CD14-positive monocyte (primary cell): ENCODE results near the gene KRAS. TPM values are rescaled to one million over a fixed set of nuclear protein-coding genes. Genes with fewer than 3 reads are reported as not detected.

Experiments used
- DNase-seq, 3 donors: peaks; one replicate each; pipeline ENCODE4 v3.0.0-alpha.2; 2011 to 2022
- H2AFZ ChIP-seq: 2 replicates; pipeline ENCODE4 v1.6.0; 2012; ENCODE audit warnings: mild to moderate bottlenecking, low read depth, low read length, inconsistent platforms; ENCODE audit not compliant: insufficient read depth, poor library complexity, severe bottlenecking
- H3K27ac ChIP-seq, 2 donors: 1 replicate in 1 of 2; 2 replicates in 1 of 2; pipeline ENCODE4 v1.5.1; 2012 to 2013; ENCODE audit warnings: low read length in 2 of 2, control low read depth in 1 of 2, inconsistent platforms in 1 of 2, low read depth in 1 of 2, mild to moderate bottlenecking in 1 of 2
- H3K27me3 ChIP-seq, 2 donors: one replicate each; pipeline versions ENCODE4 v1.6.0 to v1.6.1; 2011 to 2013; ENCODE audit warnings: low read length in 2 of 2; ENCODE audit not compliant: control insufficient read depth in 2 of 2, insufficient read depth in 2 of 2
- H3K36me3 ChIP-seq, 2 donors: replicated peaks in 1 of 2; 1 replicate in 1 of 2; 2 replicates in 1 of 2; pipeline versions ENCODE4 v1.5.1 to v1.6.1; 2012 to 2013; ENCODE audit warnings: low read length in 2 of 2, control low read depth in 1 of 2, inconsistent platforms in 1 of 2, mild to moderate bottlenecking in 1 of 2; ENCODE audit not compliant: insufficient read depth in 2 of 2, control insufficient read depth in 1 of 2
- H3K4me1 ChIP-seq, 2 donors: 1 replicate in 1 of 2; 2 replicates in 1 of 2; pipeline versions ENCODE4 v1.5.1 to v1.6.1; 2012 to 2013; ENCODE audit warnings: low read length in 2 of 2, control low read depth in 1 of 2, inconsistent platforms in 1 of 2, mild to moderate bottlenecking in 1 of 2, moderate library complexity in 1 of 2; ENCODE audit not compliant: insufficient read depth in 2 of 2, control insufficient read depth in 1 of 2
- H3K4me2 ChIP-seq: replicated peaks from 2 replicates; pipeline ENCODE3; 2012; ENCODE audit warnings: low read length, moderate library complexity, mild to moderate bottlenecking; ENCODE audit not compliant: poor library complexity, severe bottlenecking; ENCODE audit errors: extremely low read depth
- H3K4me3 ChIP-seq, 3 experiments: fragments of 200-600 bp in 1 of 3; sonication (generic) in 1 of 3; replicated peaks in 1 of 3; 1 replicate in 2 of 3; 2 replicates in 1 of 3; pipeline ENCODE4 v1.5.1; 2011 to 2013; ENCODE audit warnings: low read length in 3 of 3, mild to moderate bottlenecking in 3 of 3, control low read depth in 2 of 3, low read depth in 2 of 3, inconsistent platforms in 1 of 3, moderate library complexity in 1 of 3
- H3K79me2 ChIP-seq: 2 replicates; pipeline ENCODE4 v1.6.0; 2012; ENCODE audit warnings: mild to moderate bottlenecking, control low read depth, inconsistent platforms, low read length, moderate library complexity; ENCODE audit not compliant: insufficient read depth
- H3K9ac ChIP-seq: 2 replicates; pipeline ENCODE4 v1.6.0; 2017; ENCODE audit warnings: low read length, mild to moderate bottlenecking; ENCODE audit not compliant: insufficient read depth, poor library complexity, severe bottlenecking
- H3K9me3 ChIP-seq, 2 donors: replicated peaks in 1 of 2; 1 replicate in 1 of 2; 2 replicates in 1 of 2; pipeline versions ENCODE4 v1.5.1 to v1.6.1; 2012 to 2013; ENCODE audit warnings: low read length in 2 of 2, control low read depth in 1 of 2; ENCODE audit not compliant: control insufficient read depth in 1 of 2, insufficient read depth in 1 of 2
- H4K20me1 ChIP-seq: 2 replicates; pipeline ENCODE4 v1.6.0; 2012; ENCODE audit warnings: mild to moderate bottlenecking, low read length, control low read depth, moderate library complexity; ENCODE audit not compliant: insufficient read depth
- H3K27ac Mint-ChIP-seq, 7 donors: one replicate each; pipeline ENCODE4 v1.8.0; 2020; ENCODE audit warnings: mild to moderate bottlenecking in 7 of 7, mixed read lengths in 7 of 7, moderate library complexity in 6 of 7, inconsistent platforms in 2 of 7
- H3K27me3 Mint-ChIP-seq, 3 donors: one replicate each; pipeline ENCODE4 v1.8.0; 2021 to 2022; ENCODE audit warnings: low read depth in 3 of 3, mild to moderate bottlenecking in 3 of 3, mixed read lengths in 3 of 3, moderate library complexity in 3 of 3, inconsistent platforms in 1 of 3
- H3K36me3 Mint-ChIP-seq, 2 donors: one replicate each; pipeline ENCODE4 v1.8.0; 2020; ENCODE audit warnings: mixed read lengths in 2 of 2, inconsistent platforms in 1 of 2, mild to moderate bottlenecking in 1 of 2
- H3K4me1 Mint-ChIP-seq: one replicate; pipeline ENCODE4 v1.8.0; 2020; ENCODE audit warnings: mild to moderate bottlenecking, mixed read lengths
- H3K4me3 Mint-ChIP-seq, 2 donors: one replicate each; pipeline ENCODE4 v1.8.0; 2020; ENCODE audit warnings: mild to moderate bottlenecking in 2 of 2, mixed read lengths in 2 of 2, moderate library complexity in 1 of 2
- H3K9me3 Mint-ChIP-seq, 7 donors: one replicate each; pipeline ENCODE4 v1.8.0; 2020 to 2022; ENCODE audit warnings: mixed read lengths in 7 of 7, mild to moderate bottlenecking in 6 of 7, moderate library complexity in 6 of 7, inconsistent platforms in 2 of 7
- CTCF ChIP-seq: fragments of 200-600 bp; IDR thresholded peaks from one replicate; pipeline ENCODE4 v1.8.0; 2022; ENCODE audit warnings: antibody characterized with exemption, mild to moderate bottlenecking
- WGBS: methylation state at CpG from one replicate; pipeline ENCODE4 v1.1.5; 2013; ENCODE audit warnings: missing lambda C conversion rate; ENCODE audit not compliant: insufficient coverage; 5-methylcytosine and 5-hydroxymethylcytosine counted together
- intact Hi-C, 2 donors: fragments of 100-400 bp; cut with micrococcal nuclease; formaldehyde crosslinking; loops; one replicate each; pipeline versions ENCODE4 v1.15.0 to v1.15.1; 2023
- polyA plus RNA-seq, 3 donors: library from polyadenylated mRNA; depleted of rRNA in 1 of 3; unstranded in 2 of 3; stranded (reverse) in 1 of 3; fragments of 300-500 nt in 2 of 3; fragments of >200 nt in 1 of 3; fragmentation: Illumina TruSeq in 2 of 3; gene quantifications; 1 replicate in 2 of 3; 2 replicates in 1 of 3; pipeline ENCODE4 v1.2.3, GENCODE V29; 2012 to 2021

KRAS gene
- polyA plus RNA-seq, 3 donors = 12.1 to 37.4 (median 33.0) TPM

DNA sequence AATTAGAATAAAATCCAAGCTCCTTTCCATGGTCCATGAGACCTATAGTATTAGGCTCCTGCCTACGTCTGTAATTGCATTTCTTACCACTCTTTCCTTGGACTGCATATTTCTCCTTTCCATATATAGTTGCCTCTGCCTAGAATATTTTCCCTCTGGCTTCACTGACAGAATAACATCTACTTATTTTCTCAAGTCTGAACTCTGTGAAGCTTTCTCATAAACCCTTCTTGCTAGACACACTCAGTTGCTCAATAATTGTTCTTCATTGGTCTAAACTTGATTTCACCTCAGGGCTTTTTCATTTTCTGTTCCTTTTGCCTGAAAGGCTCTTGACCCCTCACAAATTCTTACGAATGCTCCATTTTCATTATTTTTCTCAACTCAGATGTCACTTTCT, 36.9 kb upstream of the KRAS start:
- H3K4me1 ChIP-seq = no peaks in the 10 kb centered on the region

DNA sequence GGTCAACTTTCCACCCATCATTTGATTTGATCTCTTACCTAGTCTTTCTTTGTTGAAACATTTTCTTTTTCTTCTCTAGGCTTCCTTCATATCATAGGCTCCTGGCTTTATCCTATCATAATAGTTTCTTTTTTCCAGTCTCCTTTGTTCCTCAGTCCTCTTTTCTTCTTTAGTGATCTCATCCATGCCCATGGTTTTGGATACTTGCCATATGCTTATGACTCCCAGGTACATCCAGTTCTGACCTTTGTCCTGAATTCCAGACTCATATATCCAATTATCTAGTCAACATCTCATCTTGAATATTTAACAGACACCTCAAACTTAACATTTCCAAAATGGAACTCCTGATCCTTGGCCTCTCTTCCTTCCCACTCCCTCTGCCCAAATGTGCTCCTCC, 36.1 kb upstream of the KRAS start:
- Mint-ChIP-seq H3K36me3 (no peaks in the 10 kb centered on the region), H3K27ac (no peak overlapping the region), H3K4me1 (peaks cover 3% of the 10 kb centered on the region), H3K4me3 (no peak overlapping the region), H3K27me3 (peaks cover 0 to 4% (median 0%) of the 10 kb centered on the region in 3 donors), H3K9me3 (peaks cover 0 to 10% (median 4%) of the 10 kb centered on the region in 7 donors)
- H3K27ac ChIP-seq = no peak overlapping the region
- H3K4me1 ChIP-seq = no peaks in the 10 kb centered on the region
- H3K4me3 ChIP-seq = no peak overlapping the region
- no peaks in the 10 kb centered on the region for H3K36me3 ChIP-seq
- H3K9ac ChIP-seq = no peak overlapping the region
- no peak for TF ChIP-seq CTCF
- intact Hi-C loops = no loop called here
- no peaks in the 10 kb centered on the region for H3K27me3 ChIP-seq
- no peak for DNase-seq
- H4K20me1 ChIP-seq = no peaks in the 10 kb centered on the region
- no peaks in the 10 kb centered on the region for H3K79me2 ChIP-seq
- no peak overlapping the region for H3K4me2 ChIP-seq
- no peak overlapping the region for H2AFZ ChIP-seq
- H3K9me3 ChIP-seq = no peaks in the 10 kb centered on the region

More for the DNA sequence above, 36.9 kb upstream of the KRAS start:
- no peak for DNase-seq
- Histone ChIP-seq H3K36me3 (no peaks in the 10 kb centered on the region), H4K20me1 (no peaks in the 10 kb centered on the region), H3K4me2 (no peak overlapping the region), H3K9me3 (no peaks in the 10 kb centered on the region), H3K9ac (no peak overlapping the region), H3K27ac (no peak overlapping the region), H3K79me2 (no peaks in the 10 kb centered on the region), H3K27me3 (no peaks in the 10 kb centered on the region), H3K4me3 (no peak overlapping the region), H2AFZ (no peak overlapping the region)
- 100% methylated on average over 2 of the region's 2 CpGs for WGBS
- intact Hi-C loops = no loop called here
- peaks cover 2% of the 10 kb centered on the region for H3K4me1 Mint-ChIP-seq
- no peaks in the 10 kb centered on the region for H3K36me3 Mint-ChIP-seq
- peaks cover 0 to 4% (median 0%) of the 10 kb centered on the region in 3 donors for H3K27me3 Mint-ChIP-seq
- TF ChIP-seq CTCF = no peak
- H3K4me3 Mint-ChIP-seq = no peak overlapping the region
- no peak overlapping the region for H3K27ac Mint-ChIP-seq
- peaks cover 0 to 10% (median 4%) of the 10 kb centered on the region in 7 donors for H3K9me3 Mint-ChIP-seq
